ENCODE data around the gene SLK. TPM values are rescaled to one million over a fixed set of nuclear protein-coding genes. Genes with fewer than 3 reads are reported as not detected.

SLK gene
- total and polyA plus RNA-seq, 2 donors from 2014 or later = 12.3 to 45.5 TPM

DNA sequence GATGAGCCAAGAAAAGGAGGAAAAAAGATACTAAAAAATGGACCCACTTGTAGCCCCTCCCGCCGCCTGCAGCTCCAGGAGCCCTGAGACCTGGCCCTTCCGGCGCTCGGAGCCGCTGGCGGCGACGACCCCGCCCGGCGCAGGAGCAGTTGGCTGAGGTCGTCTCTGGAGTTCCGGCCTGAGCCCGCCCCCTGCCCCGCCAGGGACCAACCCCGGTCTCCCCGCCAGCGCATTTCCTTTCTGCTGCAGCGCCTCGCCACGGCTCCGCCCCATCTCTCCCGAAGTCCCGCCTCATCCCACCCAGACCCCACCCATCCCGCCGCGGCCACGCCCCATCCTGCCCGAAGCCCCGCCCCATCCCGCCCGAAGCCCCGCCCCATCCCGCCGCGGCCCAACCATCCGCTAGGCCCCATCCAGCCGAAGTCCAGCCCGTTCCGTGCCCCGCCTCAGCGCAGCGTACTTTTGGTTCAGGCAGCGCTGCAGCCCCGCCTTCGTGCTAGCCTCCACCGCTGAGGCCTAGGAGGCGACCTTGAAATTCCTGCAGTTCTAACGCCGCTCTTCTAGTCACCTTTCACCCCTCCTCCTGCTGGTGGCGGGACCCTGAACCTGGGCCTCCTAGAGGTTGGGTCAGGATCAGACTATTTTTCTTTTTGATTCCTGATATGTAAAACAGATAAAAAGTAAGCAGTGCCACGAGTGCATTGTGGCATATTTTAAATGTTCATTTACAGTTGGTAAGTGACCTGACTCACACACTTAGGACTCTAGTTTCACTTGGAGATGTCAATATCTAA lies 48.7 kb upstream of the SLK start, which contains the start of gene STN1:
STN1 (minus strand) TSS at position 132 of the 794 bp plus-strand sequence. CDS start 590 bp downstream, outside the sequence.
- Histone ChIP-seq H3K27ac (ENCODE audit: low read depth in 2 of 2, low read length in 2 of 2) (peak within 1 kb of the TSS; percentile 93 to 97), H3K9me3 (ENCODE audit: control insufficient read depth in 2 of 3, insufficient read depth in 1 of 3, low read length in 3 of 3) (no peaks in the 10 kb centered on the region), H3K4me3 (ENCODE audit: low read length in 3 of 3) (peak within 1 kb of the TSS; percentile 79 to 95 (median 95)), H3K4me1 (ENCODE audit: control insufficient read depth in 2 of 3, insufficient read depth in 2 of 3, low read depth in 1 of 3, low read length in 3 of 3) (peaks cover 2 to 18% (median 16%) of the 10 kb centered on the region in 3 donors), H3K36me3 (ENCODE audit: control insufficient read depth in 2 of 3, insufficient read depth in 3 of 3, low read length in 3 of 3) (no peaks in the 10 kb centered on the region), H3K9ac (ENCODE audit: low read length in 3 of 3) (peak within 1 kb of the TSS; percentile 70 to 93 (median 88)), H3K27me3 (ENCODE audit: control insufficient read depth, insufficient read depth, low read length) (no peaks in the 10 kb centered on the region)
- DNase-seq (peak; percentile 98 to 99 (median 98)), FAIRE-seq (no peak)
- intact Hi-C loops (cut with DNase I) = no loop called here
- no peak for TF ChIP-seq CTCF (IDR thresholded peaks at IDR 0.05; ENCODE audit: borderline replicate concordance, extremely low read depth, insufficient read depth)

DNA sequence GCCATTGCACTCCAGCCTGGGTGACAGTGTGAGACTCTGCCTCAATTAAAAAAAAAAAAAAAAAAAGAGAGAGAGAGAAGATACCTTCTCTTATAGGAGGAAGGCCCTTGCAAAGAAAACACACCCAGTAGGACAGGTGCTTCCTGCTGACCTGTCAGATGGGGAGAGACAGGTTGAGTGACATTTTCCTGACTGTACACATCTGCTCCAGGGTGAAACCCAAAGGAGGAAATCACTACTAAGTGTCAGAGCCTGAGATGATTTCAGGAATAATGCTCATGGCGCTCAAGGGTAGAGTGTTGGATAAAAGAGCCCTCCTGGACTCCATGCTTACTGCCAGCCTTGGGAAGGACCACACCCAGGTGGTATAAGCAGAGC lies 47.3 kb upstream of the SLK start:
- Histone ChIP-seq H3K9me3 (ENCODE audit: control insufficient read depth in 2 of 3, insufficient read depth in 1 of 3, low read length in 3 of 3) (no peaks in the 10 kb centered on the region), H3K27ac (ENCODE audit: low read depth in 2 of 2, low read length in 2 of 2) (no peak overlapping the region), H3K4me3 (ENCODE audit: low read length in 3 of 3) (no peak overlapping the region), H3K4me1 (ENCODE audit: control insufficient read depth in 2 of 3, insufficient read depth in 2 of 3, low read depth in 1 of 3, low read length in 3 of 3) (peaks cover 2 to 18% (median 16%) of the 10 kb centered on the region in 3 donors), H3K9ac (ENCODE audit: low read length in 3 of 3) (no peak overlapping the region), H3K36me3 (ENCODE audit: control insufficient read depth in 2 of 3, insufficient read depth in 3 of 3, low read length in 3 of 3) (no peaks in the 10 kb centered on the region), H3K27me3 (ENCODE audit: control insufficient read depth, insufficient read depth, low read length) (no peaks in the 10 kb centered on the region)
- no peak for TF ChIP-seq CTCF (IDR thresholded peaks at IDR 0.05; ENCODE audit: borderline replicate concordance, extremely low read depth, insufficient read depth)
- DNase-seq (no peak), FAIRE-seq (no peak)
- intact Hi-C loops (cut with DNase I) = no loop called here

DNA sequence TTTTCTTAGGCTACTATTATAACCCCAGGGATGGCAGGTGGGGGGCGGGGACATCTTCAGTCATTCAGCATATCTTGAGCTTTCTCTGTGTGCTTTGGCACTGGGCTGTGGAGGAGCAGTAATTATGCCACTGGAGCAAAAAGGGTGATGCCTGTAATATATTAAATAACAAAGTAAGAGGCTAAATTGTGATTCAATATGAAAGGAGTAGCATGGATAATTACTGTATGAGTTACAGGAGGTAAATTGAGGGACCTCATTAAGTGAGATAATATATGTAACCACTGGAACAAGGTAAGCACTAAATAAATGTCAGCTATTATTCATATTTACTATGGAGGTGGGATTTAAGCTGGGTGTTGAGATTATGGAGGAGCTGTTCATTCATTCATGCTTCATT lies 45.7 kb upstream of the SLK start:
- DNase-seq = no peak
- Histone ChIP-seq H3K9ac (ENCODE audit: low read length in 3 of 3) (no peak overlapping the region), H3K27ac (ENCODE audit: low read depth in 2 of 2, low read length in 2 of 2) (no peak overlapping the region), H3K36me3 (ENCODE audit: control insufficient read depth in 2 of 3, insufficient read depth in 3 of 3, low read length in 3 of 3) (no peaks in the 10 kb centered on the region), H3K4me3 (ENCODE audit: low read length in 3 of 3) (no peak overlapping the region), H3K4me1 (ENCODE audit: control insufficient read depth in 2 of 3, insufficient read depth in 2 of 3, low read depth in 1 of 3, low read length in 3 of 3) (peaks cover 2 to 9% (median 8%) of the 10 kb centered on the region in 3 donors), H3K9me3 (ENCODE audit: control insufficient read depth in 2 of 3, insufficient read depth in 1 of 3, low read length in 3 of 3) (no peaks in the 10 kb centered on the region), H3K27me3 (ENCODE audit: control insufficient read depth, insufficient read depth, low read length) (no peaks in the 10 kb centered on the region)
- no peak for TF ChIP-seq CTCF (IDR thresholded peaks at IDR 0.05; ENCODE audit: borderline replicate concordance, extremely low read depth, insufficient read depth)
- no peak for FAIRE-seq
- intact Hi-C loops (cut with DNase I) = no loop called here
